ENCODE data around the gene RUNX3.

DNA sequence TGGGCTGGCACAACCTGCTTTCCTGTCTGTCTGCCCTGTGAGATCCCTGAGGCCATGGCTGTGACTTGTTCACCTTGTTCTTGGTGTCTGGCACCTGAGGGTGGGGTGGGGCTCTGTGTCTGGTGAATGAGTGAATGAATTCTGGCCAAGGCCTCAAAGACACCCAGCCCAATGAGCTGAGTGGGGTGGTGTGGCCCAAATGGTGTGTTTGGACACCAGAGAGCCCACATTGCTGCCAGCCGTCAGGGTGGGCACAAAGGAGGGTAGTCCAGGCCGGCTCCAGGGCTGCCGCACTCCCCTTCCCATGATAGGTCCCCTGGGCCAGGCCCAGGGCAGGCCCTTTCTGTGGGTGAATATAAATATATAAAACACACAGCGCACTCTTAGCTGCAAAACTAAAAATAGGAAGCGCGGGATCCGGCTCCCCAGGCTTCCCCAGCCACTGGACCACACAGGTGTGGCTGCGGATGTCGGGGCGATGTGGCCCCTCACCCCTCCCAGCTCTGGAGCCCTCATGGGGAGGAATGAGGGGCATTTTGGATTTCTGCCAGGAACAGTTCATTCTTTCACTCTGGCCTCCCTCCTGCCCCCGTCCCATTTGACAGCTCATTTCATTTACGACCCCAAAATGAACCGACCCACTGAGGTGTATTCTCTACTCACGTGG lies 33.3 kb downstream of the RUNX3 start:
- TF ChIP-seq, protein P1, sequence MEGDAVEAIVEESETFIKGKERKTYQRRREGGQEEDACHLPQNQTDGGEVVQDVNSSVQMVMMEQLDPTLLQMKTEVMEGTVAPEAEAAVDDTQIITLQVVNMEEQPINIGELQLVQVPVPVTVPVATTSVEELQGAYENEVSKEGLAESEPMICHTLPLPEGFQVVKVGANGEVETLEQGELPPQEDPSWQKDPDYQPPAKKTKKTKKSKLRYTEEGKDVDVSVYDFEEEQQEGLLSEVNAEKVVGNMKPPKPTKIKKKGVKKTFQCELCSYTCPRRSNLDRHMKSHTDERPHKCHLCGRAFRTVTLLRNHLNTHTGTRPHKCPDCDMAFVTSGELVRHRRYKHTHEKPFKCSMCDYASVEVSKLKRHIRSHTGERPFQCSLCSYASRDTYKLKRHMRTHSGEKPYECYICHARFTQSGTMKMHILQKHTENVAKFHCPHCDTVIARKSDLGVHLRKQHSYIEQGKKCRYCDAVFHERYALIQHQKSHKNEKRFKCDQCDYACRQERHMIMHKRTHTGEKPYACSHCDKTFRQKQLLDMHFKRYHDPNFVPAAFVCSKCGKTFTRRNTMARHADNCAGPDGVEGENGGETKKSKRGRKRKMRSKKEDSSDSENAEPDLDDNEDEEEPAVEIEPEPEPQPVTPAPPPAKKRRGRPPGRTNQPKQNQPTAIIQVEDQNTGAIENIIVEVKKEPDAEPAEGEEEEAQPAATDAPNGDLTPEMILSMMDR (conservative IDR thresholded peaks at IDR 0.05; ENCODE audit: low read length), result no peak
- no peak for TF ChIP-seq EZH2phosphoT487 (IDR thresholded peaks at IDR 0.05; ENCODE audit: borderline replicate concordance, low read depth, low read length)
